Trophoblast cell (in vitro differentiated cells and primary cell): ENCODE results near the gene TSEN2.
"Not testable (repeated sequence)": the region's sequence is repeated elsewhere in the genome, so short reads cannot be mapped to it uniquely, and the experiment has no call there.

Experiments used
- DNase-seq, 2 donors: peaks; one replicate each; pipeline ENCODE4 v3.0.0-alpha.2; 2016
- H2AFZ ChIP-seq: 2 replicates; pipeline ENCODE4 v1.6.1; 2013; ENCODE audit warnings: low read length, moderate library complexity, mild to moderate bottlenecking; ENCODE audit not compliant: insufficient read depth, poor library complexity
- H2AK5ac ChIP-seq: 2 replicates; pipeline ENCODE4 v1.6.1; 2013; ENCODE audit warnings: mild to moderate bottlenecking, low read length
- H2BK120ac ChIP-seq: 2 replicates; pipeline ENCODE4 v1.6.1; 2013; ENCODE audit warnings: low read length, mild to moderate bottlenecking, moderate library complexity; ENCODE audit not compliant: insufficient read depth, poor library complexity
- H2BK12ac ChIP-seq: 2 replicates; pipeline ENCODE4 v1.6.1; 2013; ENCODE audit warnings: mild to moderate bottlenecking, low read length, moderate library complexity
- H2BK5ac ChIP-seq: 2 replicates; pipeline ENCODE4 v1.6.1; 2013; ENCODE audit warnings: low read length, low read depth, moderate library complexity, mild to moderate bottlenecking; ENCODE audit not compliant: poor library complexity
- H3K14ac ChIP-seq: 2 replicates; pipeline ENCODE4 v1.6.1; 2013; ENCODE audit warnings: mild to moderate bottlenecking, low read length
- H3K18ac ChIP-seq: 2 replicates; pipeline ENCODE4 v1.6.1; 2013; ENCODE audit warnings: mild to moderate bottlenecking, low read length
- H3K23ac ChIP-seq: 2 replicates; pipeline ENCODE4 v1.6.1; 2013; ENCODE audit warnings: low read length
- H3K27ac ChIP-seq: 2 replicates; pipeline ENCODE4 v1.5.1; 2013; ENCODE audit warnings: low read depth, mild to moderate bottlenecking, inconsistent platforms, low read length, moderate library complexity
- H3K27me3 ChIP-seq: 2 replicates; pipeline ENCODE4 v1.6.1; 2013; ENCODE audit warnings: inconsistent platforms, mild to moderate bottlenecking, low read length, moderate library complexity; ENCODE audit not compliant: insufficient read depth
- H3K36me3 ChIP-seq, 2 experiments: 1 replicate in 1 of 2; 2 replicates in 1 of 2; pipeline ENCODE4 v1.6.1; 2013; ENCODE audit warnings: low read length in 2 of 2, mild to moderate bottlenecking in 2 of 2, moderate library complexity in 1 of 2; ENCODE audit not compliant: insufficient read depth in 2 of 2, control insufficient read depth in 1 of 2
- H3K4ac ChIP-seq: 2 replicates; pipeline ENCODE4 v1.6.1; 2013; ENCODE audit warnings: low read depth, mild to moderate bottlenecking, low read length, moderate library complexity
- H3K4me1 ChIP-seq, 2 experiments: 1 replicate in 1 of 2; 2 replicates in 1 of 2; pipeline ENCODE4 v1.6.1; 2013; ENCODE audit warnings: low read length in 2 of 2, mild to moderate bottlenecking in 2 of 2, moderate library complexity in 1 of 2; ENCODE audit not compliant: insufficient read depth in 2 of 2, control insufficient read depth in 1 of 2
- H3K4me2 ChIP-seq: 2 replicates; pipeline ENCODE4 v1.6.1; 2013; ENCODE audit warnings: inconsistent platforms, mild to moderate bottlenecking, low read length, moderate library complexity
- H3K4me3 ChIP-seq: 2 replicates; pipeline ENCODE4 v1.5.1; 2013; ENCODE audit warnings: mild to moderate bottlenecking, low read depth, low read length, inconsistent platforms
- H3K79me1 ChIP-seq: one replicate; pipeline ENCODE4 v1.6.1; 2013; ENCODE audit warnings: low read length
- H3K79me2 ChIP-seq: 2 replicates; pipeline ENCODE4 v1.6.1; 2013; ENCODE audit warnings: low read length, mild to moderate bottlenecking; ENCODE audit not compliant: control insufficient read depth, insufficient read depth, poor library complexity
- H3K9ac ChIP-seq: 2 replicates; pipeline ENCODE4 v1.6.1; 2013; ENCODE audit warnings: mild to moderate bottlenecking, low read length
- H3K9me3 ChIP-seq: 2 replicates; pipeline ENCODE4 v1.6.1; 2013; ENCODE audit warnings: low read depth, mild to moderate bottlenecking, control low read depth, inconsistent platforms, low read length; ENCODE audit not compliant: insufficient read depth
- H4K12ac ChIP-seq: 2 replicates; pipeline ENCODE4 v1.6.1; 2013; ENCODE audit warnings: low read depth, mild to moderate bottlenecking, low read length, moderate library complexity
- H4K8ac ChIP-seq: 2 replicates; pipeline ENCODE4 v1.6.1; 2013; ENCODE audit warnings: low read depth, mild to moderate bottlenecking, low read length, moderate library complexity
- H4K91ac ChIP-seq: one replicate; pipeline ENCODE4 v1.6.1; 2013; ENCODE audit warnings: low read depth, mild to moderate bottlenecking, low read length, moderate library complexity
- WGBS: extraction: QIAGEN DNeasy Blood & Tissue Kit; methylation state at CpG from one replicate; pipeline ENCODE4 v1.1.7; 2013; ENCODE audit warnings: missing lambda C conversion rate; ENCODE audit not compliant: insufficient read length, insufficient coverage; ENCODE audit errors: extremely low coverage; 5-methylcytosine and 5-hydroxymethylcytosine counted together

TSEN2 gene

GRCh38 chr3:12455740-12456139 is 28.5 kb upstream of the TSEN2 start:
- no peak overlapping the region for H4K12ac ChIP-seq
- no peak overlapping the region for H3K9ac ChIP-seq
- no peak overlapping the region for H2AFZ ChIP-seq
- no peaks in the 10 kb centered on the region for H3K27me3 ChIP-seq
- H2AK5ac ChIP-seq = no peak overlapping the region
- H4K91ac ChIP-seq = no peak overlapping the region
- WGBS = no CpG with 5 or more reads among the region's 7 CpGs
- no peak for DNase-seq
- H3K4me1 ChIP-seq = no peaks in the 10 kb centered on the region
- H3K9me3 ChIP-seq = peaks cover 2% of the 10 kb centered on the region
- H3K27ac ChIP-seq = no peak overlapping the region
- H3K14ac ChIP-seq = no peak overlapping the region
- H3K36me3 ChIP-seq = no peaks in the 10 kb centered on the region
- no peak overlapping the region for H2BK12ac ChIP-seq
- no peaks in the 10 kb centered on the region for H3K79me1 ChIP-seq
- no peak overlapping the region for H3K4me3 ChIP-seq
- no peak overlapping the region for H2BK120ac ChIP-seq
- no peak overlapping the region for H3K18ac ChIP-seq
- no peak overlapping the region for H4K8ac ChIP-seq
- no peak overlapping the region for H2BK5ac ChIP-seq
- no peak overlapping the region for H3K4me2 ChIP-seq
- no peak overlapping the region for H3K23ac ChIP-seq
- H3K79me2 ChIP-seq = no peaks in the 10 kb centered on the region
- no peak overlapping the region for H3K4ac ChIP-seq

DNA sequence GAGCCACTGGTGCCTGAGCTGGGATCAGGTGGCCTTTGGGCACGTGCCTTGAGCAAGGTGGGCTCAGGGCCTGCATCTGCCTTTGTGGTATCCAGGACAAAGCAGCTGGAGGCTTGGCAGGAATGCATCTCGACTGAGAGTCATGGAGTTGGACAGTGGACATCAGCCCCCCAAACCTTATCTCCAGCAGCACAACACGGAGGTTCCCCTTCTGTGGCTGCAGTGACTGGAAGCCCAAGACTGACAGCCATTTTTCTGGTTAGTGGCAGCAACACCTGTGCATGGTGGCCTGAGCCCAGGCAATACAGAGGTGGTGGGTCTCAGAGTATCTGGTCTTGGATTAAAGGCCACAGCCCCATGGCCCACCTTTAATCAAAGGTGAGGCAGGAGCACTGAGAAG is 27.8 kb upstream of the TSEN2 start:
- H4K8ac ChIP-seq = no peak overlapping the region
- H4K91ac ChIP-seq = no peak overlapping the region
- H3K14ac ChIP-seq = no peak overlapping the region
- H2BK12ac ChIP-seq = no peak overlapping the region
- H3K9me3 ChIP-seq = peaks cover 2% of the 10 kb centered on the region
- H3K18ac ChIP-seq = no peak overlapping the region
- no peak overlapping the region for H2BK120ac ChIP-seq
- no peaks in the 10 kb centered on the region for H3K79me1 ChIP-seq
- no CpG with 5 or more reads among the region's 3 CpGs for WGBS
- DNase-seq = no peak
- no peaks in the 10 kb centered on the region for H3K36me3 ChIP-seq
- no peaks in the 10 kb centered on the region for H3K4me1 ChIP-seq
- H3K9ac ChIP-seq = no peak overlapping the region
- H2BK5ac ChIP-seq = no peak overlapping the region
- H3K23ac ChIP-seq = no peak overlapping the region
- H3K4me2 ChIP-seq = no peak overlapping the region
- H3K27ac ChIP-seq = no peak overlapping the region
- H2AK5ac ChIP-seq = no peak overlapping the region
- H3K27me3 ChIP-seq = no peaks in the 10 kb centered on the region
- no peak overlapping the region for H4K12ac ChIP-seq
- H2AFZ ChIP-seq = no peak overlapping the region
- no peaks in the 10 kb centered on the region for H3K79me2 ChIP-seq
- H3K4ac ChIP-seq = no peak overlapping the region
- no peak overlapping the region for H3K4me3 ChIP-seq

DNA sequence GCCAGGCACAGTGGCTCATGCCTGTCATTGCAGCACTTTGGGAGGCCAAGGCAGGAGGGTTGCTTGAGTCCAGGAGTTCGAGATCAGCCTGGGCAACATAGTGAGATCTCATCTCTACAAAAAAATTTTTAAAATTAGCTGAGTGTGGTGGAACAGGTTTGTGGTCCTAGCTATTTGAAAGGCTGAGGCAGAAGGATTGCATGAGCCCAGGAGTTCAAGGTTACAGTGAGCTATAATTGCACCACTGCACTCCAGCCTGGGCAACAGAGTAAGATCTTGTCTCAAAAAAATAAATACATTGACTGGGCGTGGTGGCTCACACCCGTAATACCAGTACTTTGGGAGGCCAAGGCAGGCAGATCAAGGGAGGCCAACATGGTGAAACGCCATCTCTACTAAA is 26.9 kb upstream of the TSEN2 start:
- H3K4me2 ChIP-seq, H3K36me3 ChIP-seq, H3K4me1 ChIP-seq, H3K9me3 ChIP-seq, H3K79me1 ChIP-seq, H3K27me3 ChIP-seq, H3K18ac ChIP-seq, H2BK12ac ChIP-seq, H4K12ac ChIP-seq, H3K14ac ChIP-seq, H4K8ac ChIP-seq, H3K27ac ChIP-seq, H3K79me2 ChIP-seq, H2BK5ac ChIP-seq, H4K91ac ChIP-seq, H3K9ac ChIP-seq, H2AK5ac ChIP-seq, H2BK120ac ChIP-seq, H3K23ac ChIP-seq, H3K4me3 ChIP-seq, H2AFZ ChIP-seq, H3K4ac ChIP-seq: not testable (repeated sequence)
- DNase-seq = peak in 1 of 2 donors; percentile 68
- WGBS = no CpG with 5 or more reads among the region's 4 CpGs

DNA sequence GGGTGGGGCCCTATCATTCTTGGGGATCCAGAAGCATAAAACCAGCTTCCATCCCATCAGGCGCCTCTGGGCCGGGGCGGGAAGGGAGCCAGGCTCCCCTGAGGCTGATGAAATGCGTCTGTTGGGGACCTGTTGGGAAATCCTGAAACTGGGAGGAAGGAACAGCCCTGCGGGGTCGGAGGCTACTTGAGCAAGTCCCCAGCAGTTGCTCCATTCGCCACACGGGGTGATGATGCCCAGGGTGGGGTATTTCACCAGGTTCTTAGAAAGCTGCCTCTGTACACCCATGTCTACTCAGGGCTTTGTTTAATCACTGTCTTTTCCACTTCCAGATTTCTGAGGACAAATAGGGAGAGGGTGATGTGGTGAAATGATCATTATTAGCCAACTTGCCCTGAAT is 25.4 kb upstream of the TSEN2 start:
- Histone ChIP-seq H4K8ac (no peak overlapping the region), H3K36me3 (no peaks in the 10 kb centered on the region), H2AFZ (no peak overlapping the region), H2BK5ac (no peak overlapping the region), H3K9me3 (no peaks in the 10 kb centered on the region), H2BK12ac (no peak overlapping the region), H3K9ac (no peak overlapping the region), H4K91ac (no peak overlapping the region), H3K79me2 (no peaks in the 10 kb centered on the region), H2AK5ac (no peak overlapping the region), H4K12ac (no peak overlapping the region), H3K27me3 (no peaks in the 10 kb centered on the region), H3K4ac (no peak overlapping the region), H3K79me1 (peaks cover 2% of the 10 kb centered on the region), H3K14ac (no peak overlapping the region), H3K23ac (no peak overlapping the region), H3K4me3 (no peak overlapping the region), H3K27ac (no peak overlapping the region), H3K4me2 (no peak overlapping the region), H3K4me1 (no peaks in the 10 kb centered on the region), H2BK120ac (no peak overlapping the region), H3K18ac (no peak overlapping the region)
- DNase-seq = peak; percentile 52 to 68
- WGBS = no CpG with 5 or more reads among the region's 8 CpGs
